Inflammatory macrophage treated with lipopolysaccharide for 1 hour (primary cell): ENCODE data around the gene MACROD2.

Experiments
- DNase-seq, 2 donors: peaks; one replicate each; pipeline ENCODE4 v3.0.0-alpha.2; 2020 to 2022

The MACROD2 gene

GRCh38 chr20:15439551-15439950 lies 1444.2 kb downstream of the MACROD2 start:
- no peak for DNase-seq

- DNase-seq = no peak
These were observed 1444.9 kb downstream of the MACROD2 start for GRCh38 chr20:15440049-15440820.

- DNase-seq = no peak
These were observed 1449.9 kb downstream of the MACROD2 start for GRCh38 chr20:15445056-15445840.

- DNase-seq = no peak
These were observed 1451.1 kb downstream of the MACROD2 start for GRCh38 chr20:15446373-15446772.

GRCh38 chr20:15447549-15447948 lies 1452.2 kb downstream of the MACROD2 start:
- DNase-seq = no peak

GRCh38 chr20:15449061-15449460 lies 1453.7 kb downstream of the MACROD2 start:
- DNase-seq = no peak

GRCh38 chr20:15451241-15451640 lies 1455.9 kb downstream of the MACROD2 start:
- DNase-seq = no peak

GRCh38 chr20:15455279-15455678 lies 1460.0 kb downstream of the MACROD2 start:
- DNase-seq = peak in 1 of 2 donors; percentile 2

- DNase-seq = no peak
These were observed 1466.6 kb downstream of the MACROD2 start for GRCh38 chr20:15461938-15462337.

GRCh38 chr20:15475483-15475882 lies 1480.2 kb downstream of the MACROD2 start:
- DNase-seq = no peak

GRCh38 chr20:15476186-15476585 lies 1480.9 kb downstream of the MACROD2 start:
- DNase-seq = no peak

- DNase-seq = no peak
These were observed 1481.5 kb downstream of the MACROD2 start for GRCh38 chr20:15476781-15477180.

GRCh38 chr20:15482525-15482924 lies 1487.2 kb downstream of the MACROD2 start:
- no peak for DNase-seq

GRCh38 chr20:15485519-15485918 lies 1490.2 kb downstream of the MACROD2 start:
- no peak for DNase-seq

- DNase-seq = no peak
These were observed 1491.7 kb downstream of the MACROD2 start for GRCh38 chr20:15487030-15487429.

GRCh38 chr20:15487682-15488081 lies 1492.4 kb downstream of the MACROD2 start:
- DNase-seq = no peak

- no peak for DNase-seq
These were observed 1496.3 kb downstream of the MACROD2 start for GRCh38 chr20:15491575-15491974.

GRCh38 chr20:15494851-15495250 lies 1499.5 kb downstream of the MACROD2 start:
- DNase-seq = no peak

- no peak for DNase-seq
These were observed 1501.3 kb downstream of the MACROD2 start for GRCh38 chr20:15496501-15497039.

GRCh38 chr20:15498926-15499325 lies 1503.6 kb downstream of the MACROD2 start:
- DNase-seq = no peak

GRCh38 chr20:15506311-15506710 lies 1511.0 kb downstream of the MACROD2 start:
- DNase-seq = no peak

GRCh38 chr20:15507151-15507550 lies 1511.8 kb downstream of the MACROD2 start:
- no peak for DNase-seq

GRCh38 chr20:15511551-15511950 lies 1516.2 kb downstream of the MACROD2 start:
- no peak for DNase-seq

- no peak for DNase-seq
These were observed 1517.6 kb downstream of the MACROD2 start for GRCh38 chr20:15512916-15513315.
